ENCODE measurements around the gene PROS1.

DNA sequence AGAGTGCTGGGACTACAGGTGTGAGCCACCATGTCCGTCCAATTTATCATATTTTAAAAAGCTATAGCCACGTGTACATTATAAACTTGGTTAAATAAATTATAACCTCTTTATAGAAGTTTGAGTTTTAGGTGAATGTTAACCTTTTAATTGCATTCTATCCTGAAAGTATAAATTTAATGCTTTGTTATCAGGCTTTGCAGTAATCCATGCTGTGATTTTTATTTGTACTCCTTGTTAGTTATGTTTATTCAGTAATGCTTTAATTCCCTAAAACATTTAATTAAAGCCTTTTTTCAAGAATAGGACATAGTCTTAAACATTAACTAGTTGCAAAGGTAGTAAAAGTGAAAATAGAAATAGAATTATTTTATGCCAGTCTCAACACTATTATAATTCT, 17.9 kb upstream of the PROS1 start:
- TF ChIP-seq, protein P1, sequence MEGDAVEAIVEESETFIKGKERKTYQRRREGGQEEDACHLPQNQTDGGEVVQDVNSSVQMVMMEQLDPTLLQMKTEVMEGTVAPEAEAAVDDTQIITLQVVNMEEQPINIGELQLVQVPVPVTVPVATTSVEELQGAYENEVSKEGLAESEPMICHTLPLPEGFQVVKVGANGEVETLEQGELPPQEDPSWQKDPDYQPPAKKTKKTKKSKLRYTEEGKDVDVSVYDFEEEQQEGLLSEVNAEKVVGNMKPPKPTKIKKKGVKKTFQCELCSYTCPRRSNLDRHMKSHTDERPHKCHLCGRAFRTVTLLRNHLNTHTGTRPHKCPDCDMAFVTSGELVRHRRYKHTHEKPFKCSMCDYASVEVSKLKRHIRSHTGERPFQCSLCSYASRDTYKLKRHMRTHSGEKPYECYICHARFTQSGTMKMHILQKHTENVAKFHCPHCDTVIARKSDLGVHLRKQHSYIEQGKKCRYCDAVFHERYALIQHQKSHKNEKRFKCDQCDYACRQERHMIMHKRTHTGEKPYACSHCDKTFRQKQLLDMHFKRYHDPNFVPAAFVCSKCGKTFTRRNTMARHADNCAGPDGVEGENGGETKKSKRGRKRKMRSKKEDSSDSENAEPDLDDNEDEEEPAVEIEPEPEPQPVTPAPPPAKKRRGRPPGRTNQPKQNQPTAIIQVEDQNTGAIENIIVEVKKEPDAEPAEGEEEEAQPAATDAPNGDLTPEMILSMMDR (IDR thresholded peaks at IDR 0.05; ENCODE audit: borderline replicate concordance, extremely low read depth, low read length, poor library complexity, severe bottlenecking), result no peak
- TF ChIP-seq EZH2 (IDR thresholded peaks at IDR 0.05; ENCODE audit: borderline replicate concordance, low read depth, low read length, severe bottlenecking), result no peak

All from DND-41 (cell line).